Measurements from ENCODE around the gene SLC6A1.

SLC6A1 gene

GRCh38 chr3:11020764-11021163 is 28.2 kb downstream of the SLC6A1 start:
- DNase-seq (ENCODE audit: low spot score): no peak

GRCh38 chr3:11021611-11022011 is 29.1 kb downstream of the SLC6A1 start:
- no peak for DNase-seq (ENCODE audit: low spot score)

- no peak for DNase-seq (ENCODE audit: low spot score)
Measured at GRCh38 chr3:11022115-11022514, 29.6 kb downstream of the SLC6A1 start.

- DNase-seq (ENCODE audit: low spot score): no peak
Measured at GRCh38 chr3:11024181-11024580, 31.6 kb downstream of the SLC6A1 start.

- no peak for DNase-seq (ENCODE audit: low spot score)
Measured at GRCh38 chr3:11029948-11030347, 37.4 kb downstream of the SLC6A1 start.

GRCh38 chr3:11033871-11034270 is 41.3 kb downstream of the SLC6A1 start:
- no peak for DNase-seq (ENCODE audit: low spot score)

- no peak for DNase-seq (ENCODE audit: low spot score)
Measured at GRCh38 chr3:11034309-11034985, 41.9 kb downstream of the SLC6A1 start.

GRCh38 chr3:11035757-11036505 is 43.4 kb downstream of the SLC6A1 start:
- DNase-seq (ENCODE audit: low spot score): no peak

GRCh38 chr3:11037241-11037873 is 44.8 kb downstream of the SLC6A1 start:
- no peak for DNase-seq (ENCODE audit: low spot score)

GRCh38 chr3:11037976-11038375 is 45.4 kb downstream of the SLC6A1 start:
- no peak for DNase-seq (ENCODE audit: low spot score)

- DNase-seq (ENCODE audit: low spot score): no peak
Measured at GRCh38 chr3:11045536-11045935, 53.0 kb downstream of the SLC6A1 start.

- DNase-seq (ENCODE audit: low spot score): no peak
Measured at GRCh38 chr3:11047500-11047899, 55.0 kb downstream of the SLC6A1 start.

GRCh38 chr3:11050666-11051323 is 58.2 kb downstream of the SLC6A1 start:
- no peak for DNase-seq (ENCODE audit: low spot score)

GRCh38 chr3:11053926-11054503 is 61.5 kb downstream of the SLC6A1 start:
- no peak for DNase-seq (ENCODE audit: low spot score)

GRCh38 chr3:11054739-11055438 is 62.3 kb downstream of the SLC6A1 start:
- DNase-seq (ENCODE audit: low spot score): no peak

GRCh38 chr3:11055496-11055895 is 62.9 kb downstream of the SLC6A1 start:
- DNase-seq (ENCODE audit: low spot score): no peak

- no peak for DNase-seq (ENCODE audit: low spot score)
Measured at GRCh38 chr3:11056531-11057050, 64.0 kb downstream of the SLC6A1 start.

- no peak for DNase-seq (ENCODE audit: low spot score)
Measured at GRCh38 chr3:11057655-11058054, 65.1 kb downstream of the SLC6A1 start.

GRCh38 chr3:11059090-11059798 is 66.7 kb downstream of the SLC6A1 start:
- peak; percentile 84 for DNase-seq (ENCODE audit: low spot score)

GRCh38 chr3:11059799-11060115 is 67.2 kb downstream of the SLC6A1 start:
- DNase-seq (ENCODE audit: low spot score): no peak

Data from RKO (cell line).